Measurements from ENCODE around the gene INPP4B.

DNA sequence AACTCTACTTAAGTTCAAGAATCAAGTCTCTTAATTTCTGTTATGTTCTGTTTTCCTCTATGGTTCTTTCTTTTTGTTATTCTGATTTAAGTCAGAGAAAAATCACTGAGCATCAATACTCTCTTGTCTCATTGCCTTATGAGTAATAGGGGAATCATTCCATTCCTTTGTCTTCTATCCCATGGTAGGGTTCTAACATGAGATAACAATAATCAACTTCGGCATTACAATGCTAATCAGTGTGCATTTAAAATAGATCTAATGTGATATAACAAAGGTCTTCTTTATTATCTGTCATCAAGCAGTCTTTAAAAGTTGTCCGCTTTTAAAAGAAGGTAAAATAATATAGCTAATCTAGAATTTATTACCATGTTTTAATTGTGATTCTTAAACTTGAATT is 762.8 kb downstream of the INPP4B start:
- TF ChIP-seq, protein P1, sequence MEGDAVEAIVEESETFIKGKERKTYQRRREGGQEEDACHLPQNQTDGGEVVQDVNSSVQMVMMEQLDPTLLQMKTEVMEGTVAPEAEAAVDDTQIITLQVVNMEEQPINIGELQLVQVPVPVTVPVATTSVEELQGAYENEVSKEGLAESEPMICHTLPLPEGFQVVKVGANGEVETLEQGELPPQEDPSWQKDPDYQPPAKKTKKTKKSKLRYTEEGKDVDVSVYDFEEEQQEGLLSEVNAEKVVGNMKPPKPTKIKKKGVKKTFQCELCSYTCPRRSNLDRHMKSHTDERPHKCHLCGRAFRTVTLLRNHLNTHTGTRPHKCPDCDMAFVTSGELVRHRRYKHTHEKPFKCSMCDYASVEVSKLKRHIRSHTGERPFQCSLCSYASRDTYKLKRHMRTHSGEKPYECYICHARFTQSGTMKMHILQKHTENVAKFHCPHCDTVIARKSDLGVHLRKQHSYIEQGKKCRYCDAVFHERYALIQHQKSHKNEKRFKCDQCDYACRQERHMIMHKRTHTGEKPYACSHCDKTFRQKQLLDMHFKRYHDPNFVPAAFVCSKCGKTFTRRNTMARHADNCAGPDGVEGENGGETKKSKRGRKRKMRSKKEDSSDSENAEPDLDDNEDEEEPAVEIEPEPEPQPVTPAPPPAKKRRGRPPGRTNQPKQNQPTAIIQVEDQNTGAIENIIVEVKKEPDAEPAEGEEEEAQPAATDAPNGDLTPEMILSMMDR (IDR thresholded peaks at IDR 0.05), result no peak
- TF ChIP-seq EZH2 (IDR thresholded peaks at IDR 0.05; ENCODE audit: borderline replicate concordance, insufficient read depth, low read depth, low read length, poor library complexity, severe bottlenecking), result no peak

All from B cell (primary cell).